NCI-H446 (cell line): ENCODE measurements around the gene TCEA3.

Experiments
- DNase-seq, 2 experiments: peaks; one replicate each; lab custom pipeline; 2025; lab: John Stamatoyannopoulos, UW

Gene TCEA3

DNA sequence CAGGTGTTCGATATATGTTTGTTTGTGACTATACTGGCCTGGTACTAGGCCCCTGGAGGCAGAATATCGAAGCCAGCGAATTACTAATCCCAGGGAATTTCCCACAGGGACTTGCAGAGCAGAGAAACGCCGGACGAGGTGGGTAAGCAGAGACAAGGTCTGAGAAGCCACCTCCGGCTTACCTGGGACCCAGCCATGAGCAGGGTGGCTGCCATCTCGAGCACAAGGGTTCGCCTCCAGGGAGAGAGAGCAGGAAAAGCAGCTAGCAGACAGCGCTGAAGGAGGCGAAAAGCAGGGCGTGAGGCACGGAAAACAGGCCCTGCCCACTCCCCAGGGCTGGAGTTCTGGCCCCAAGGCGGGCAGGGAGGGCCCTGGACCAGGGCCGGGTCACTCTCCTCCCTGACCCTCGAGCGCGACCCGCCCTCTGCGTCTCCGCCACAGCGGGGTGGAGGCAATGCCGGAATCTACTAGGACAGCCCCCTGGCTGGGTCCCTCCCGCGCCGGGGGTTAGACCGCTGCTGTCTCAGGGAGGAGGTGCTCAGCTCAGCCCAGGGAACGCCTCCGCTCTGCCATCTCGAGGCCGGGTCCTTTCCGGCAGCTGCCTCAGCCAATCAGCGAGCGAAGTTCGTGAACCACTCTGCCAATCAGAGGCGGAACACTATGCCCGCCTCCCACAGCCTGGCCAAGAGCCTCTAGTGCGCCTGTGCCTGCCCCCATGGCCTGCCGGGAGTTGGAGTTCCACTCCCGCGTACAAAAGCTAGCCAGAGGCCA is 56.6 kb downstream of the TCEA3 start:
- DNase-seq: peak; percentile 99 to 100

DNA sequence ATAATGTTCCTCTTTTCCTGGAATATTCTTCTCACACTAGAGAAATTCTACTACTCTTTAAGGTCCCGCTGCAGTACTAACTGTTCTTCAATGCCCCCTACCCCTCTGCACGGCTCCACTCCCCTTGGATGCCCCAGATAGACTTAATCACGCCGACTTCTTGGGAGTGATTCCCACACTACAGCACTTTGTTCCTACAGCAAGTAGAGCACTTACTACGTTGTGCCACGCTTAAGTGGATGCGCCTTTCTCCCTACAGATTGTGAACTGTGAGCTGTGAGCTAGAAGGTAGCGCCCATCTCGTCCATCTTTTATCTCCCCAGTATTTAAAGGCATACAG is 57.1 kb downstream of the TCEA3 start:
- DNase-seq: no peak

DNA sequence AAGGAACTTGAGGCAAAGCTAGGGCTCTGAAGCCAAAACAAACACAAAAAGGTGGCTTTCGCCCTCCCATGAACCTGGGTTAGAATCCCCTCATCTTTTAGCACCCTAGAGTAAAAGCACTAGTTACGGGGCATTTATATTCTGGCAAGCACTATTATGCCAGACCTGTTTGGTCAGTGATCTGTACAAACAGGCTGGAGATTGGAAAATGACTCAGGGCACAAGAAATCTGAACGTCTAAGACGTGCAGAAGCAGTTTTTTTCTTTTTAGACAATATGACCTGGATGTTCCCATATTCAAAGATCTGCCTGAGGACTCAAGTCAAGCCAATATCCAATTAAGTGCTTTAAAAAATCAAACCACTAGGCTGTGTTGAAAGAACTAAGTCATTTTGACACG is 58.0 kb downstream of the TCEA3 start:
- no peak for DNase-seq

DNA sequence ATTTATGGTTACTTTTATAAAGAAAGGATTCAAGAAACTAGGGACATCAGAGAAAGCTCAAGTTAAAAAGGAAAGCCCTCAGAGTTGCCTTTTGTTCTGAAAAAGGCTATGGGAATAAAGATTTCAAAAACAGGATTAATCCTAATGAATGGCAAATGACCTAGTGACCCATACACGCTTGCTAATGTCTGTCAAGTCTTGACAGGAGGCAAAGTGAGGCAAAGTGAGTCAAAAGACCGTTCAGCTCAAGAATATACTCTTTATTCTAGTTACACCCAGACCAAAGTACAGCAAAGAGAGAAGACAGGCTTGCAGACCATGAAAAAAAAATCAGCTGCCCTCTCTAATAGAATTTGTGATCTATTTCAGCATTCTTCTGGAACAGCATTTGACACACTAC is 58.4 kb downstream of the TCEA3 start:
- no peak for DNase-seq

DNA sequence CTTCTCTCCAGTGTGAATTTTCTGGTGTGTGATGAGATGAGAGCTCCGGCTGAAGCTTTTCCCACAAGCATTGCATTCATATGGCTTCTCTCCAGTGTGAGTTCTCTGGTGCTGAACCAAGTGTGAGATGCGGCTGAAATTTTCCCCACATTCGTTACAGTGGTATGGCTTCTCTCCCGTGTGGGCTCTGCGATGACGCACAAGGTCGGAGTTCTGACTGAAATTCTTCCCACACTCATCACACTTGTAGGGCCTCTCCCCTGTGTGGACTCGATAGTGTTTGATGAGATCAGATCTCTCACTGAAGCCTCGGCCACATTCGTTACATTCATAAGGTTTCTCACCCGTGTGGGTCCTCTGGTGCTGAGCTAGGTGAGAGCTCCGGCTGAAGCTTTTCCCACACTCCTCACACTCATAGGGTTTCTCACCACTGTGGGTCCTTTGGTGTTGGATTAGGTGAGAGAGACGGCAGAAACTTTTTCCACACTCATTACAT is 62.3 kb downstream of the TCEA3 start:
- no peak for DNase-seq

DNA sequence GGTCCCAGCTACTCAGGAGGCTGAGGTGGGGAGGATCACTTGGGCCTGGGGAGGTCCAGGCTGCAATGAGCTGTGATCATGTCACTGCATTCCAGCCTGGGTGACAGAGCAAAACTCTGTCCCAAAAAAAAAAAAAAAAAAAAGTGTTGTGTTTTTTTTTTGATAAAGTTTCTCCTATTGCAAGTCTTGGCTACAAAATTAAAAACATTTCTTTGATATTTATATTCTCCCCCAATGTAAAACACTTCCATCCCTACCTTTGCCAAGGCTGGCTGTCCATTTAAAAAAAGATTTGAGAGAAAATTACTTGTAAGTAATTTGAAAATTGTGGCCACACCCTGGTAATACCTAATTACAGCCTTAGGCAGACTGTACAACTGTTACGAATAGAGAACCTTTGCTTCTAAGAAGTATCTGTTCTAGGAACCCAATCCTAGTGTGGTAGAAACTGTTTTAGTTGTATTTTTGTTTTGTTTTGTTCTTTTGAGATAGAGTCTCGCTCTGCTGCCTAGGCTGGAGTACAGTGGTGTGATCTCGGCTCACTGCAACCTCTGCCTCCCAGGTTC is 66.2 kb downstream of the TCEA3 start:
- no peak for DNase-seq

DNA sequence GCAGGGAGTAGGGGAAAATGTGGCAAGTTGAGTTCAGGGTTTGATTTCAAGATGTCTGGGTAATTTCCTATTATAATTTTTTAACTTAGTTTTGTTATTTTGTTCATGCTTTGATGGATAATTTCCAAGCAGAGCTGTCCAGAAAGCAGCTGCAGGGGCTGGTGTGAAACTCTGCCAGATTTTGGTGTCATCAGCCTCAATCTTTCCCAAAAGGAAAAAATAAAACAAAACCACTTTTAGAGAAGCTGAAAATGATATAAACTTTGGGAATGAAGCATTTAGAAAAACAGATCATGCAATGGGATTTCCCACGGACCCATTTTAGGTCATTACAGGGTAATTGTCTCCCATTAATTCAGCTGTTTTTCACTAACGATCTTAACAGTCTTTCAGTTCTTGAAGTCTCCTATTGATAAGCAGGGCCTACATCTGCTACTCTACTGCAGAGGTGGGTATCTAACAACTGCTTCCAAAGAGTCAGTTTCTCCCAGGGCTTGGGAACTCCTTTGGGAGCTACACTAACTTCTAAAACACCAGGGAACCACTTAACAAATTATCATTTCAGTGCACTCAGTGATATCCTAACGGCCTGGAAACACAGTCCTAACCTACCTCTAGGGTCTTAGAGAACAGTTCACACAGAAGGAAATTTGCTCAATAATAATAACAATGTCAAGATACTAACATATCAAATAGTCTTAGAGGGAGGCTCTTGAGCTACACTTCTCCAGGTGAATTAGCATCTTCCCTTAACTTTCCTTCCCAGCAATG is 67.2 kb downstream of the TCEA3 start:
- no peak for DNase-seq

DNA sequence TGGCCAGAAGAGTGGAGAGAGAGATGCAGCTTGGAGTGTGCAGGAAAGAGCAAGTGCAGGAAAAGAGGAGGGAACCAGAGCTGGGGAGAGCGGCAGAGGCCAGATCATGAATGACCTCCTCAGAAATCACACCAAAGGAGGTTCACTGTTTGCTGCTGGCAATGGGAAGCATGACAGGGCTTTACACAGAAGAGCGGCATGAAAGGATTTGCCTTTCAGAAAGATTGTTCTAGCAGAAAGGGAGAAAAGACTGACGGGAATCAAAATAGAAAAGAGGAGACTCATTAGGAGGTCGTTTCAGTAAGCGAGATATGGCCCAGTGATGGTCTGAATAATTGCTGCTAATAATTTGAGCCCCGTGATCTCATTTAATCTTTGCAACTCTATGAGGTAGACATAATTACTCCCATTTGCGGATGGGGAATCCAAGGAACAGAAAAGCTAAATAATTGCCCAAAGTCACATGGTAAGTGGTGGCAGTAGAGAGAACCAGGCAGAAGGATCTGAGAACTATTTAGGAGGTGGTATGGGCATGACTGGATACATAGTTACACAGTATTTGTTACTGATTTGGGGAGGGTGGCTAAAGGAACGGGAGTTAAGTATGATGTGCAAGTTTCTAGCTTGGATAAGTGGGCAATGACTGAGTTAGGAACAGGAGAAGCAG is 67.9 kb downstream of the TCEA3 start:
- no peak for DNase-seq

DNA sequence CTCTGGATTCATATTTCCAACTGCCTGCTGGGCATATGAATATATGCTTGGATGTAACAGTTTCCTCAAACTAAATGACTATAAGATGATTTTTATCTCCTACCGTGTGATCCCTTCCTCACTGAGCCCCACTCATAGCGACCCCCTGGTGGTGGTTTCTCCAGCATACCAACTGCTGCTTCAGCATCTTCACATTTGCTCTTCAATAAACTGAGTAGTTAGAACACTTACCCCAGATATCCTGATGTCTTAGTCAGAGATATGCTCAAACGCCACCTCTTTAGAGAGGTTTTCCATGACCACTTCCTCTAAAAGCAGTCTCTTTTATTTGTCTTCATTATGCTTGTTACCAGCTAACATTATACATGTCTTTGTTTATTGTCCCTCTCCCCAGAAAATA is 70.3 kb downstream of the TCEA3 start:
- DNase-seq: no peak

DNA sequence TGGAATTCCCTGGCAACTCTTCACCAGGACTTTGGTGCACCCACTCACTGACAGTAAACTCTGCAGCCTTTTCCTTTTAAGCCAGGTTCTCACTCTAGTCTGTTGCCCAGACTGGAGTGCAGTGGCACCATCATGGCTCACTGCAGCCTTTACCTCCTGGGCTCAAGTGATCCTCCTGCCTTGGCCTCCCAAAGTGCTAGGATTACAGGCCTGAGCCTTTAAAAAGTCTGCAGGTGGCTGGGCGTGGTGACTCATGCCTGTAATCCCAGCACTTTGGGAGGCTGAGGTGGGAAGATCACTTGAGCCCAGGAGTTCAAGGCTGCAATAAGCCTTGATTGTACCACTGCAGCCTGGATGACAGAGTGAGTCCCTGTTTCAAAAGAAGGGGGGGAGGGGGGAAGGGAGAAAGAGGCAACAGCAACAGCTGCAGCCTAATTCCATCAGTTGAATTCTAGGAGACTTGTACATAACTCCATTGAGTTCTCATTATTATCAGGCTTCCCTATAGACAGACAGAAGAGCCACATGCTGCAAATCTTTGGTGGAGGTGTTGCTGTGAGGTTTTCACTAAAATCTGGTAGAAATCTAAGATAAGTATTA is 72.4 kb downstream of the TCEA3 start:
- DNase-seq: no peak

DNA sequence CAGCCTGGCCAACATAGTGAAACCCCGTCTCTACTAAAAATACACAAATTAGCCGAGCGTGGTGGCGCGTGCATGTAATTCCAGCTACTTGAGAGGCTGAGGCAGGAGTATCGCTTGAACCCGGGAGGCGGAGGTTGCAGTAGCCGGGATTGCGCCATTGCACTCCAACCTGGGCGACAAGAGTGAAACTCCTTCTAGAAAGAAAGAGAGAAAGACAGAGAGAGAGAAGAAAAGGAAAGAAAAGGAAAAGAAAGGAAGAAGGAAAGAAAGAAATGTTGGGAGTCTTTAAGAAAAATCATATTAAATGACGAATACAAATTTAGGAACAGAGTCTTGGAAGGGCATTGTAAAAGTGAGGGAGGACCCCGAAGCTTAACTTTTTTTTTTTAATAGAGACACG is 78.6 kb downstream of the TCEA3 start:
- no peak for DNase-seq

DNA sequence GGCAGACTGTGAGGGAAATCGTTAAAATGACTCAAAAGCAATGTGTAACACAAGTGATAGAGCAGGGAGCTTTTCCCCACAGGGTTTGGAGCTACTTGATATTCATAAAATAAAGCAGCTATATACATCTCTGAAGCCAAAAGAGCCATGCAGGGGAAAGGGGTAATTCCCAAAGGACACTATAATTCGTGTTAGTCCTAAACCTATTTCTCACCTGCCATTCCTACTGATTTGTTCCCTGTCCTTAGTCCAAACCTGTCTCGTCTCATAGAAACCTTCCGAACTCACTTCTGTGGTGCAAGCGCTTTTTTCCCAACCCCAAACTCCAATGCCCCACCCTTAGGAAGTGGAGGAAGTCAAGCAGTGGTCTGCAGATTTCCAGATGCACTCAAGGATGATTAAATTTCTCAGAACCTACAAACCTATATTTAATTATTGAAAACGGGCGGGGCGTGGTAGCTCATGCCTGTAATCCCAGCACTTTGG is 79.5 kb downstream of the TCEA3 start:
- no peak for DNase-seq

DNA sequence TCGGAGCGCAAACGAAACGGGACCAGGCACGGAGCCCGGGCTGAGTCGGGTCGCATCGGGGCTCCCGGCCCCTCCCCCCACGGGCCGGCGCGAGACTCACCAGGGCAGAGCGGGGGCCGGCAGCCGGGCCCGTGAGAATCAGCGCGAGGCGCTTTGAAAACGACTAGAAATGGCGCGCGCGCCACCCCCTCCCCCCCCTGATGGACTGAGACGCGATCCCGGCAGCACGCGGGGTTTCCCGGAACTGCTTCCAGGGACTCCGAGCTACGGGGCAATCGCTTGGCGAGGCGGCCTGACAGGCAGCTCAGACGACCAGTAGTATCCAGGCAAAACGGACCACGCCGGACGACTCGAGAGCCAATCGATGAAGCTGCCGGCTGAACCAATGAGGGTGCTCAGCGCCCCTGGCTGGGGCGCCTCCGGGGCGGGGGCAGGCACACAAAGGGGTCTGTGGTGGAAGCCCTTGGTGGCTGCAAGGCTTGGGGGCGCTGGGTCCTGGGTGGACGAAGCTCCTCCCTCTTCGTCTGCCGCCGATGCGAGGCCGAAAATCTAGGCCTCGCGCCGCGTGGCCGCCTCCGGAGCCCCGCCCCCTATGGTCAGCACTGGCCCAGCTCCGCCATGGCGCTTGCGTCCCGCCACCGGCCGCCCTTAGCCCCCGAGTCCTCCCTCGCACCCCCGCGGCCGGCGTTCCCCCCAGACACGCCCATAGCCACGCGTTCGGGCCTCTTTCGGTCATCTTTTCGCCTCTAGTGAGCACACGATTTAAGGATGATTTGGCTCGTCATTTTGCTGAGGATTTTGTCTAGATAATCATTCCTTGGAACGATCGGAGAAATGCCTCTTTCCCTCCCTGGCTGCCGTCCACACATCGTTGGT is 80.2 kb downstream of the TCEA3 start, which contains the start of gene HNRNPR:
TSS of gene HNRNPR (minus strand) at position 174 of the 876 bp plus-strand sequence. CDS start 3,276 bp downstream, outside the sequence.
- DNase-seq: peak; percentile 99 to 100

DNA sequence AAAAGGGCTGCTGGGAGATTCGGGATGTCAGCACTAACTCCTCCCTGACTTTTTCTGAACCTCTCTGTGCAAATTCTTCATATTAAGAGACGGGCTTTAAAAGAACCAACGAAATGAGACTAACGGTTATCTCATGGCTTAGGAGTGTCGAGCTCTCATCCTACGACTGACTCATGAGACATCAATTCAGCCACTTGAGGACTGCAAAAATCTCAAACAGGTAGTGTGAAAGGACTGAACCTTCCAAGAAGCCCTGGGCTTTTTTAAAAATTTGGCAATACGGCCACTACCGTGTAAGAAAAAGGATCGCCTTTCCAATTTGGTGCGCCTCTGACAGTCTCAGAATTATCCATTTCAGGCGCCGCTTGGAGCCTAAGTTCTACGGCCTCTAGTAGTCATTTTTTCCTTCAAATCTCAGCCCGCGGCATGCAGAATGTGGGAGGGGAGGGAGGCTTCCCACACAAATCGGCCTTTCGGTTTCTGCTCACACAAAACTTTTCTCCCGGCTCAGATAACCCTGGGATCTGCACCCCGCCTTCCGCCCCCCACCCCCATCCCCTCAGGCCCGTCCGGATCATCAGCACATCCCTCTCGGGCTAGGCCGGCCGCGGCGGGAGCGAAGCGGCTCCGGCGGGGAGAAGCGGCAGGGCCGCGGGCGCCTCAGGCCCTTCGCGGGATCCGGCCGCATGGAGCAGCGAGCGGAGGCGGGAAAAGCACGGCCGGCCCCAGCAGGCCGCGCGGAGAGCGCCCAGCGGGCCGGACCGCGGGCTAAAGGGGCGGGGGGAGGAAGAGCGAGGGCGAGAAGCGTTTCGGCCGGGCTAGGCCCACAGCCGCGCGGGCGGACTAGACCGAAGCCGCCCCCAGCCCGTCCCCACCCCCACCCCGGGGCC is 81.1 kb downstream of the TCEA3 start:
- DNase-seq: peak; percentile 22 to 48

DNA sequence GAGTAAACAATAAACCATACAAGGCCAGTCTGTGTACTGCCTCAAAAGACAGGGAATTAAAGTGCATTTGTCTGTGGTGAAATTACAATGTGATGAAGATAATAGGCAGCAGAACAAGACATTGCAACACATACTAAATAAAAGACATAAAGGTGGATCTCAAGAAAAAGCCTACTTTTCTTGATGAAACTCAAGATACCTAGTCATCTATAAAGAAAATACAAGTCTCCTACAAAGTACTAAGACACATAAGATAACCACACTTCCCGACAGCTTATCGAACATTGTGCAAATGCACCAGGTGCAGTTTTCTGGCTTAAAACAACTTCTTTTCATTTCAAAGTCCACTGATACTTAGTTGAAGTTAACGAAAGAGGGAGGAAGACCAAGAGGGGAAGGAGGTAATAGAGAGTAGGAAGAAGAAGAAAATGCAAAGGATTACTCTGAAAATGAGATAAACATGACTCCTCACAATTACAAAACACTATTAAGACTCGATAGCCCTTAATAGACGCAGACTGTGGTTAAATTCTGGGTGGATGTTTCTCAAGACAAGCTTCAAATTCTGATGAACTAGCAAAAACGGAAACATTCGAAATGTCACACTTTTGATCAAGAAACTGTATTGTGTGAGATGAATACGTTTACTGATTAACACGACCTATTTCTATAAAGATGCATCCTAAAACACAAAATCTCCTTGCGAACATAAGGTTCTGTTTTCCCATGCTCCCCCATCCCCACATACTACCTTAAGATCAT is 82.4 kb downstream of the TCEA3 start:
- no peak for DNase-seq

DNA sequence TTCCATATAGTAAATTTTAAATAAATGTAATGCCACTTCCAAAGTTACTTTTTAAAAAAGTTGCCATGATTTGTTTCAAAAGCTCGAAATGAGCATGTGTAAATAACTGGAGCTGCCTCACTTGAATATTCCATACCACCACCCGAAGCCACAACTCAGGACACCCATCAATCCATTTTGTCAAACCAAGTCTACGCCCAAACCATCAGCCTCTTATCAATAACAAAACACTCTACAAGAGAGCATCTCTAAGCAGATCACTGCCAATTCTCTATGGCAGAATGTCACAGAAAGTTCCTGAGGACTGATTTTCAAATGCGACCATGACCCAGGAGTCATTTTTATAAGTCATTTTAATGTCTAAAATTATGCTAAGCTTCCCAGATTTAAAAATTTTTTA is 84.9 kb downstream of the TCEA3 start:
- DNase-seq: no peak

DNA sequence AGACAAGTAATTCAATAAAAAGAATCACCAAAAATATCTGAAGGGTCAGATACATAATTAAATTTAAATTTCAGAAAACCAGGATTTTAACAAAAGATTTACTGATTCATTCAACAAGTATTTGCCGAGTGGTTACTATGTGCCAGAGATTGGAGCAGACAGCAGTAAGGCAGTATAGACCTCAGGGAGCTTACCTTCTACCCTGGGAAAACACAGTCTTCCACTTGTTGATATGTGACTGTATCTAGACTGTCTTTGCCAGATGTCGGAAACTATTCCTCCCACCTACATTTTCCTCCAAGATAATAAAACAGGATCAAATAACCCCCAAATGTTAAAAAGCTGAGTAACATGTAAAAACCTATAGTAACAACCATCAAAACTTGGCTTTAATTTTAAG is 86.7 kb downstream of the TCEA3 start:
- no peak for DNase-seq

DNA sequence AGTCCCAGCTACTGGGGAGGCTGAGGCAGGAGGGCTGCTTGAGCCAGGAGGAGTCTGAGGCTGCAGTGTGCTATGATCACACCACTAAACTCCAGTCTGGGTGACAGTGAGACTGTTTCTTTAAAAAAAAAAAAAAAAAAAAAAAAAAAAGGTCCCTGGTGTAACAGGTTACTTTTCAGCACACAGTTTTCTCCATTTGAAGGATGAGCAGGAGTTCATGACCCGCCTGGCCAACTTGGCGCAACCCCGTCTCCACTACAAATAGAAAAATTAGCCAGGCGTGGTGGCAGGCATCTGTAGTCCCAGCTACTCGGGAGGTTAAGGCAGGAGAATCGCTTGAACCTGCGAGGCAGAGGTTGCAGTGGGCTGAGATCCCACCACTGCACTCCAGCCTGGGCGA is 92.8 kb downstream of the TCEA3 start:
- no peak for DNase-seq
